Transverse colon (tissue), 4 donors: ENCODE data around the gene DPH6.

Source experiments
- POLR2AphosphoS5 ChIP-seq, 3 donors: sonication (generic); formaldehyde crosslinking; IDR thresholded peaks; one replicate each; pipeline ENCODE4 v1.6.1; 2016; ENCODE audit warnings: antibody characterized with exemption in 3 of 3
- TF ChIP-seq, protein P1 (sequence below), 5 experiments: fragments of 200-600 bp in 3 of 5; fragments of 450-650 bp in 2 of 5; sonication (generic) in 3 of 5; IDR thresholded peaks; 1 replicate in 2 of 5; 2 replicates in 3 of 5; pipeline ENCODE4 v1.5.1; 2016 to 2017; ENCODE audit warnings: antibody characterized with exemption in 5 of 5, inconsistent platforms in 3 of 5, mild to moderate bottlenecking in 2 of 5, moderate library complexity in 1 of 5

DNA sequence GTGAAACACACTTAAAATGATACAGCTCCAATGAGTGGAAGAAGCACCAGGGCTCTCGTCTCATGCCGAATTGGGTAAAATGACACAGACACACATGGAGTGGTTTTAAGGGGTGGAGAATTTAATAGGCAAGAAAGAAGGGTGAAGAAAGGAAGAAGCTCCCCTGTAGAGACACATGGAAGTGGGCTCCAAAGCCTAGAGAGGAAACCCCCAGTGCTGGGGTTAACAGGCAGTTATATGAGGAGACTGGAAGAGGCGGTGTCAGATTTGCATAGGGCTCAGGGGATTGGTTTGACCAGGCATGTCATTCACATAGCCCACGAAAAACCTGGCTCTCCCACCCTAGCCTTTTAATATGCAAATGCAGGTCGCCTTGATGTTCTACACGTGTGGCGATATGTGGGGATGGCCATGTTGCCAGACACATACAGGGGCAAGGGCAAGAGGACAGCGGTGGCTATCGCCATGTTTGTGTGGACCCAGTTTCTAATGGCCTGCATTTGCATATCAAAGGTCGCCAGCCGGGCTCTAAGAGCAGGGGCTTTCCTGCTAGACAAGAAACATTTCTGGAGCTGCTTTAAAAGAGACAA lies 1.9 kb upstream of the DPH6 start:
- TF ChIP-seq, protein P1, sequence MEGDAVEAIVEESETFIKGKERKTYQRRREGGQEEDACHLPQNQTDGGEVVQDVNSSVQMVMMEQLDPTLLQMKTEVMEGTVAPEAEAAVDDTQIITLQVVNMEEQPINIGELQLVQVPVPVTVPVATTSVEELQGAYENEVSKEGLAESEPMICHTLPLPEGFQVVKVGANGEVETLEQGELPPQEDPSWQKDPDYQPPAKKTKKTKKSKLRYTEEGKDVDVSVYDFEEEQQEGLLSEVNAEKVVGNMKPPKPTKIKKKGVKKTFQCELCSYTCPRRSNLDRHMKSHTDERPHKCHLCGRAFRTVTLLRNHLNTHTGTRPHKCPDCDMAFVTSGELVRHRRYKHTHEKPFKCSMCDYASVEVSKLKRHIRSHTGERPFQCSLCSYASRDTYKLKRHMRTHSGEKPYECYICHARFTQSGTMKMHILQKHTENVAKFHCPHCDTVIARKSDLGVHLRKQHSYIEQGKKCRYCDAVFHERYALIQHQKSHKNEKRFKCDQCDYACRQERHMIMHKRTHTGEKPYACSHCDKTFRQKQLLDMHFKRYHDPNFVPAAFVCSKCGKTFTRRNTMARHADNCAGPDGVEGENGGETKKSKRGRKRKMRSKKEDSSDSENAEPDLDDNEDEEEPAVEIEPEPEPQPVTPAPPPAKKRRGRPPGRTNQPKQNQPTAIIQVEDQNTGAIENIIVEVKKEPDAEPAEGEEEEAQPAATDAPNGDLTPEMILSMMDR (IDR thresholded peaks at IDR 0.05): no peak
- TF ChIP-seq POLR2AphosphoS5 (IDR thresholded peaks at IDR 0.05): no peak
